HEK293 (cell line): ENCODE data around the gene SNX19.

Experiments used
- CTCF ChIA-PET: fragments of 350-600 bp; formaldehyde crosslinking; extraction: SDS; loops from one replicate; lab custom pipeline; 2021; ENCODE audit warnings: antibody characterized with exemption; lab: Yijun Ruan, JAX
- POLR2A ChIA-PET: fragments of 300-600 bp; formaldehyde crosslinking; extraction: SDS; loops from one replicate; lab custom pipeline; 2020; ENCODE audit warnings: antibody characterized with exemption, inconsistent platforms; lab: Yijun Ruan, JAX
- H3K27ac ChIP-seq: fragments of 200-500 bp; sonication (Bioruptor generic); 2 replicates; pipeline ENCODE4 v1.5.1; 2014; ENCODE audit warnings: low read depth, low read length, control low read depth, inconsistent platforms; ENCODE audit errors: extremely low read depth
- H3K36me3 ChIP-seq, 2 experiments: fragments of 200-500 bp in 1 of 2; sonication (Bioruptor generic) in 1 of 2; 1 replicate in 1 of 2; 2 replicates in 1 of 2; pipeline ENCODE4 v1.5.1; 2014 to 2017; ENCODE audit warnings: inconsistent platforms in 2 of 2, low read length in 2 of 2; ENCODE audit not compliant: control insufficient read depth in 2 of 2, insufficient read depth in 1 of 2
- H3K4me1 ChIP-seq: fragments of 200-500 bp; sonication (Bioruptor generic); 2 replicates; pipeline ENCODE4 v1.5.1; 2014; ENCODE audit warnings: mild to moderate bottlenecking, low read length, inconsistent platforms; ENCODE audit not compliant: control insufficient read depth, insufficient read depth
- H3K4me3 ChIP-seq: 2 replicates; pipeline ENCODE4 v1.5.1; 2011; ENCODE audit warnings: low read depth, mild to moderate bottlenecking, control low read depth, low read length, moderate library complexity
- H3K9me3 ChIP-seq: fragments of 200-500 bp; sonication (Bioruptor generic); 2 replicates; pipeline ENCODE4 v1.5.1; 2014; ENCODE audit warnings: low read depth, low read length, inconsistent platforms; ENCODE audit not compliant: control insufficient read depth, insufficient read depth
- BCL11B ChIP-seq: fragments of 450-650 bp; formaldehyde crosslinking; IDR thresholded peaks from 2 replicates; pipeline ENCODE4 v1.5.1; 2016; ENCODE audit warnings: low read depth, missing biosample characterization, missing genetic modification characterization
- GLI2 ChIP-seq: fragments of 450-650 bp; formaldehyde crosslinking; IDR thresholded peaks from 2 replicates; pipeline ENCODE4; 2017; ENCODE audit warnings: missing biosample characterization, missing genetic modification characterization, low read depth, borderline replicate concordance
- KLF8 ChIP-seq: fragments of 450-650 bp; formaldehyde crosslinking; IDR thresholded peaks from 2 replicates; pipeline ENCODE4 v1.5.1; 2016; ENCODE audit warnings: missing biosample characterization, missing genetic modification characterization
- SCRT1 ChIP-seq: fragments of 450-650 bp; formaldehyde crosslinking; IDR thresholded peaks from 2 replicates; pipeline ENCODE4 v1.5.1; 2016; ENCODE audit warnings: missing biosample characterization, missing genetic modification characterization, borderline replicate concordance
- ZEB2 ChIP-seq: fragments of 450-650 bp; formaldehyde crosslinking; IDR thresholded peaks from 2 replicates; pipeline ENCODE4 v1.5.1; 2016; ENCODE audit warnings: missing biosample characterization, missing genetic modification characterization
- ZNF121 ChIP-seq: fragments of 450-650 bp; formaldehyde crosslinking; IDR thresholded peaks from 2 replicates; pipeline ENCODE4 v1.5.1; 2016; ENCODE audit warnings: missing biosample characterization, missing genetic modification characterization
- ZNF24 ChIP-seq: fragments of 450-650 bp; formaldehyde crosslinking; IDR thresholded peaks from 2 replicates; pipeline ENCODE4 v1.5.1; 2016; ENCODE audit warnings: missing biosample characterization, missing genetic modification characterization
- ZNF248 ChIP-seq: fragments of 450-650 bp; formaldehyde crosslinking; IDR thresholded peaks from 2 replicates; pipeline ENCODE4 v1.5.1; 2017; ENCODE audit warnings: missing biosample characterization, missing genetic modification characterization
- ZNF324 ChIP-seq: fragments of 450-650 bp; formaldehyde crosslinking; IDR thresholded peaks from 2 replicates; pipeline ENCODE4 v1.5.1; 2016; ENCODE audit warnings: missing biosample characterization, missing genetic modification characterization
- ZNF366 ChIP-seq: fragments of 450-650 bp; formaldehyde crosslinking; conservative IDR thresholded peaks from 2 replicates; pipeline ENCODE4 v1.5.1; 2016; ENCODE audit warnings: missing biosample characterization, missing genetic modification characterization
- ZNF398 ChIP-seq: fragments of 450-650 bp; formaldehyde crosslinking; IDR thresholded peaks from 2 replicates; pipeline ENCODE4 v1.5.1; 2017; ENCODE audit warnings: missing biosample characterization, missing genetic modification characterization
- ZNF426 ChIP-seq: fragments of 450-650 bp; formaldehyde crosslinking; IDR thresholded peaks from 2 replicates; pipeline ENCODE4 v1.5.1; 2017; ENCODE audit warnings: missing biosample characterization, missing genetic modification characterization, mild to moderate bottlenecking, inconsistent platforms, moderate library complexity
- ZNF510 ChIP-seq: fragments of 450-650 bp; formaldehyde crosslinking; IDR thresholded peaks from 2 replicates; pipeline ENCODE4 v1.5.1; 2018; ENCODE audit warnings: mild to moderate bottlenecking, missing genetic modification characterization, missing biosample characterization; ENCODE audit not compliant: insufficient replicate concordance
- ZNF529 ChIP-seq: fragments of 450-650 bp; formaldehyde crosslinking; IDR thresholded peaks from 2 replicates; pipeline ENCODE4 v1.5.1; 2017; ENCODE audit warnings: missing genetic modification characterization, missing biosample characterization; ENCODE audit not compliant: insufficient replicate concordance
- ZNF580 ChIP-seq: fragments of 450-650 bp; formaldehyde crosslinking; IDR thresholded peaks from 2 replicates; pipeline ENCODE4 v1.5.1; 2016; ENCODE audit warnings: missing biosample characterization, missing genetic modification characterization
- ZNF596 ChIP-seq: fragments of 450-650 bp; IDR thresholded peaks from 2 replicates; pipeline ENCODE4 v1.5.0; 2018; ENCODE audit warnings: missing biosample characterization, mild to moderate bottlenecking, missing genetic modification characterization, moderate library complexity
- ZNF600 ChIP-seq: fragments of 450-650 bp; formaldehyde crosslinking; IDR thresholded peaks from 2 replicates; pipeline ENCODE4 v1.5.1; 2016; ENCODE audit warnings: missing biosample characterization, missing genetic modification characterization
- ZNF624 ChIP-seq: fragments of 450-650 bp; formaldehyde crosslinking; IDR thresholded peaks from 2 replicates; pipeline ENCODE4 v1.5.1; 2017; ENCODE audit warnings: missing biosample characterization, missing genetic modification characterization
- ZNF658 ChIP-seq: fragments of 450-650 bp; formaldehyde crosslinking; IDR thresholded peaks from 2 replicates; pipeline ENCODE4; 2016; ENCODE audit warnings: missing biosample characterization, missing genetic modification characterization
- ZNF692 ChIP-seq: fragments of 450-650 bp; formaldehyde crosslinking; IDR thresholded peaks from 2 replicates; pipeline ENCODE4 v1.5.1; 2016; ENCODE audit warnings: missing biosample characterization, missing genetic modification characterization
- ZNF768 ChIP-seq: fragments of 450-650 bp; formaldehyde crosslinking; IDR thresholded peaks from 2 replicates; pipeline ENCODE4 v1.5.1; 2018; ENCODE audit warnings: missing biosample characterization, mild to moderate bottlenecking, missing genetic modification characterization
- ZNF791 ChIP-seq: fragments of 450-650 bp; formaldehyde crosslinking; IDR thresholded peaks from 2 replicates; pipeline ENCODE4 v1.5.1; 2016; ENCODE audit warnings: missing biosample characterization, missing genetic modification characterization
- ZNF792 ChIP-seq: fragments of 450-650 bp; formaldehyde crosslinking; IDR thresholded peaks from 2 replicates; pipeline ENCODE4 v1.5.1; 2016; ENCODE audit warnings: missing biosample characterization, missing genetic modification characterization
- ZNF830 ChIP-seq: fragments of 450-650 bp; IDR thresholded peaks from 2 replicates; pipeline ENCODE4 v1.5.0; 2018; ENCODE audit warnings: missing biosample characterization, missing genetic modification characterization, low read depth, mild to moderate bottlenecking, moderate library complexity
- ZSCAN16 ChIP-seq: fragments of 450-650 bp; formaldehyde crosslinking; IDR thresholded peaks from 2 replicates; pipeline ENCODE4 v1.5.1; 2016; ENCODE audit warnings: missing biosample characterization, missing genetic modification characterization

Gene SNX19

GRCh38 chr11:130868721-130869390 lies 47.4 kb downstream of the SNX19 start (continued):
- TF ChIP-seq ZNF830 (tag by site-specific recombination) = no peak
- TF ChIP-seq ZNF692 (tag by site-specific recombination) = no peak
- no peak for TF ChIP-seq ZNF600 (tag by site-specific recombination)
- TF ChIP-seq ZNF658 (tag by site-specific recombination) = no peak
- TF ChIP-seq ZNF624 = no peak
- no peak for TF ChIP-seq ZNF792 (tag by site-specific recombination)

- H3K36me3 ChIP-seq = peaks cover 0 to 35% of the 10 kb centered on the region in 2 experiments; a peak in 1 of 3 replicates
- no peaks in the 10 kb centered on the region for H3K4me1 ChIP-seq
- TF ChIP-seq ZNF248 (no peak), ZNF366 (tag by site-specific recombination) (no peak), BCL11B (tag by site-specific recombination) (no peak), ZSCAN16 (tag by site-specific recombination) (no peak), SCRT1 (no peak), ZNF580 (tag by site-specific recombination) (no peak), ZNF529 (no peak), ZEB2 (no peak), KLF8 (tag by site-specific recombination) (no peak), ZNF398 (no peak), GLI2 (tag by site-specific recombination) (no peak), ZNF121 (tag by site-specific recombination) (no peak), ZNF324 (tag by site-specific recombination) (no peak), ZNF768 (no peak), ZNF596 (tag by site-specific recombination) (no peak)
- CTCF ChIA-PET = interaction anchor here (0.5 to 14.4 kb wide), 5 partner anchors 9 to 435 kb away, joined by 3 to 408 read pairs (median 7); partner anchors contain the start of gene ADAMTS8
- H3K4me3 ChIP-seq = no peak overlapping the region
- H3K27ac ChIP-seq = no peak overlapping the region
- POLR2A ChIA-PET = no interaction called here
- H3K9me3 ChIP-seq = no peaks in the 10 kb centered on the region
Measured at GRCh38 chr11:130868086-130868710, 48.1 kb downstream of the SNX19 start.

GRCh38 chr11:130866831-130867230 lies 49.4 kb downstream of the SNX19 start:
- Histone ChIP-seq H3K4me1 (no peaks in the 10 kb centered on the region), H3K36me3 (peaks cover 0 to 22% of the 10 kb centered on the region in 2 experiments; a peak in 1 of 3 replicates), H3K27ac (no peak overlapping the region), H3K9me3 (no peaks in the 10 kb centered on the region)
- POLR2A ChIA-PET = no interaction called here
- TF ChIP-seq ZNF791 (tag by site-specific recombination) (no peak), ZNF510 (tag by site-specific recombination) (no peak), ZNF426 (tag by site-specific recombination) (no peak), ZNF24 (tag by site-specific recombination) (no peak)
- TF ChIP-seq, all 188 proteins: peak for 0
- H3K4me3 ChIP-seq = no peak overlapping the region
- CTCF ChIA-PET = interaction anchor here (0.5 to 14.4 kb wide), 7 partner anchors 10 to 433 kb away, joined by 3 to 408 read pairs (median 3); partner anchors contain the start of gene ADAMTS8
